Measurements from ENCODE around the gene CCT8.

The CCT8 gene

DNA sequence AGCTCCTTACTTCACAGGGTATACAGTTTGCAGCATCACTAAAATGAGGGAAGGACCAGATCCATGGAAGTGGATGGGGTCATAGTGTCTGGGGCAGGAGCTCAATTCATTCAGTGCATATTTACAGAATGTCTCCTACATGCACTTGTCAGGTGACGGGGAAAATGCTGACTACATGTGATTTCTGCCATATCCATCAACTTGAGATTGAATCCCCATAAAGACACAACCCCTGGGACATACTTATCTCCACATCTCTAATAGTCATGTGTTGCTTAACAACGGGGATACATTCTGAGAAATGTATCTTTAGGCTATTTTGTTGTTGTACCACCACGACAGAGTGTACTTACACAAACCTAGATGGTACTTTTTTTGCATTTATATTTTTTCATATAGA, 66.3 kb downstream of the CCT8 start:
- Mint-ChIP-seq H3K27ac (peak overlapping the region; percentile 76), H3K27me3 (no peaks in the 10 kb centered on the region), H3K36me3 (peaks cover 2% of the 10 kb centered on the region), H3K4me3 (no peak overlapping the region), H3K4me1 (peaks cover 5% of the 10 kb centered on the region), H3K9me3 (no peaks in the 10 kb centered on the region)

All from activated naive CD4-positive, alpha-beta T cell treated with anti-CD3 and anti-CD28 coated beads, Interleukin-2, amount 50 U/mL, for 24 hours (primary cell).